Stomach (tissue), 9 donors: ENCODE measurements around the gene TRMT2A. TPM values are rescaled to one million over a fixed set of nuclear protein-coding genes. Genes with fewer than 3 reads are reported as not detected.

Source experiments
- DNase-seq, 2 donors: peaks; one replicate each; pipeline versions ENCODE4 v3.0.0 to v3.0.0-alpha.2; 2013 to 2019
- H3K27ac ChIP-seq, 5 donors: fragments of 200-600 bp in 4 of 5; sonication (generic) in 4 of 5; one replicate each; pipeline ENCODE4 v1.5.1; 2013 to 2019; ENCODE audit warnings: mild to moderate bottlenecking in 1 of 5, moderate library complexity in 1 of 5
- H3K27me3 ChIP-seq, 3 donors: fragments of 200-600 bp; sonication (generic); one replicate each; pipeline ENCODE4 v1.5.1; 2017 to 2019; ENCODE audit warnings: mixed run types in 1 of 3
- H3K36me3 ChIP-seq, 4 donors: fragments of 200-600 bp; sonication (generic); 1 replicate in 3 of 4; 2 replicates in 1 of 4; pipeline ENCODE4 v1.5.1; 2016 to 2019
- H3K4me1 ChIP-seq, 4 donors: fragments of 200-600 bp; sonication (generic); one replicate each; pipeline ENCODE4 v1.5.1; 2016 to 2019
- H3K4me3 ChIP-seq, 4 donors: fragments of 200-600 bp; sonication (generic) in 3 of 4; one replicate each; pipeline ENCODE4 v1.5.1; 2016 to 2019; ENCODE audit warnings: mild to moderate bottlenecking in 1 of 4
- H3K9me3 ChIP-seq, 4 donors: fragments of 200-600 bp; sonication (generic); one replicate each; pipeline ENCODE4 v1.5.1; 2016 to 2019
- EP300 ChIP-seq: sonication (generic); formaldehyde crosslinking; IDR thresholded peaks from one replicate; pipeline ENCODE4 v1.6.1; 2017; ENCODE audit warnings: antibody characterized with exemption
- POLR2A ChIP-seq, 4 donors: fragments of 450-650 bp; IDR thresholded peaks; one replicate each; pipeline ENCODE4 v1.6.1; 2016; ENCODE audit warnings: antibody characterized with exemption in 4 of 4, control low read depth in 2 of 4, mild to moderate bottlenecking in 1 of 4, moderate library complexity in 1 of 4
- POLR2AphosphoS5 ChIP-seq, 3 donors: sonication (generic); formaldehyde crosslinking; IDR thresholded peaks; one replicate each; pipeline ENCODE4 v1.6.1; 2016; ENCODE audit warnings: antibody characterized with exemption in 3 of 3
- WGBS, 5 donors: extraction: QIAGEN DNeasy Blood & Tissue Kit in 3 of 5; methylation state at CpG; one replicate each; pipeline versions ENCODE4 v1.1.5 to v1.1.7; 2013 to 2018; 5-methylcytosine and 5-hydroxymethylcytosine counted together
- intact Hi-C: fragments of 100-400 bp; cut with DNase I; formaldehyde crosslinking; loops from one replicate; pipeline ENCODE4 v1.15.1; 2023; ENCODE audit warnings: low total_unique reads
- polyA plus RNA-seq, 3 donors: library from polyadenylated mRNA; stranded (reverse); fragments of 200-250 nt; gene quantifications; one replicate each; pipeline ENCODE4 v1.2.3, GENCODE V29; 2013
- total RNA-seq, 5 donors: library from RNA; depleted of rRNA; stranded (reverse); fragments of >200 nt; gene quantifications; one replicate each; pipeline versions ENCODE4 v1.1.0 to v1.2.3, GENCODE V29; 2014 to 2016
- TF ChIP-seq, protein P1 (sequence below), 7 experiments: fragments of 450-650 bp in 4 of 7; fragments of 200-600 bp in 3 of 7; sonication (generic) in 3 of 7; IDR thresholded peaks; one replicate each; pipeline ENCODE4 v1.5.1; 2016 to 2019; ENCODE audit warnings: antibody characterized with exemption in 7 of 7, control low read depth in 2 of 7, mild to moderate bottlenecking in 1 of 7
- donor health status: healthy with polysubstance abuse.
- donor health status: Bipolar disorder and iron deficiency.
- donor health status: healthy.

TRMT2A gene
- total and polyA plus RNA-seq, 8 donors = 17.9 to 143 (median 62.6) TPM

DNA sequence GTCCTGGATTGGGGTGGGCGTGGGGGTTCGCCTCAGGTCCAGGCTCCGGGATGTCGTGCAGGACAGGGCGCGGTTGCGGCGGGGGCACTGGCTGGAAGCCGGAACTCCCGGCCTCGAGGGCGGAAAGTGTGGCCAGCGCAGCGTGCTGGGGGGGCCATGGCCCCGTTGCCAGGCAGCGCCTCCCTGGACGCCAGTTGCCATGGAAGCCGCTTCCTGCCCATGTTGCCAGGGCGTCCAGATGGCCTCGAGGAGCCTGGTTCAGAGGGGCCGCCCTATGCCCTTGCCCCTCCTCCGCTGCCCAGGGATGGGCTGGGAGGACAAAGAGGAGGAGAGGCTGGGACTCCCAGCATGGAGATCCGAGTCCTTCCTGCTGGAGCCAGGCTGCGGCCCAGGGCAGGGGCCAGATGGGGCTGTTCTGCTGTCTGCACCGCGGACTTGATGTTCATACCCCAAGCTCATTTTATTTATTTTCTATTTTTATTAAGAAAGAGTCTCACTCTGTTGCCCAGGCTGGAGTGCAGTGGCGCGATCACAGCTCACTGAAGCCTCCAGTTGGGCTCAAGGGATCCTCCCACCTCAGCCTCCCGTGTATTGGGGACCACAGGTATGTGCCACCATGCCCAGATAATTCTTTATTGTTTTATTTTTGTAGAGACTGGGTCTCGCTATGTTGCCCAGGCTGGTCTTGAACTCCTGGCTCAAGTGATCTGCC is 38.5 kb upstream of the TRMT2A start:
- H3K36me3 ChIP-seq = no peaks in the 10 kb centered on the region
- H3K9me3 ChIP-seq = no peaks in the 10 kb centered on the region
- intact Hi-C loops = loop anchor here (5.0 kb wide), 1 partner anchor 132 kb away; no protein-coding TSS in a partner anchor
- TF ChIP-seq EP300 = no peak
- TF ChIP-seq, protein P1, sequence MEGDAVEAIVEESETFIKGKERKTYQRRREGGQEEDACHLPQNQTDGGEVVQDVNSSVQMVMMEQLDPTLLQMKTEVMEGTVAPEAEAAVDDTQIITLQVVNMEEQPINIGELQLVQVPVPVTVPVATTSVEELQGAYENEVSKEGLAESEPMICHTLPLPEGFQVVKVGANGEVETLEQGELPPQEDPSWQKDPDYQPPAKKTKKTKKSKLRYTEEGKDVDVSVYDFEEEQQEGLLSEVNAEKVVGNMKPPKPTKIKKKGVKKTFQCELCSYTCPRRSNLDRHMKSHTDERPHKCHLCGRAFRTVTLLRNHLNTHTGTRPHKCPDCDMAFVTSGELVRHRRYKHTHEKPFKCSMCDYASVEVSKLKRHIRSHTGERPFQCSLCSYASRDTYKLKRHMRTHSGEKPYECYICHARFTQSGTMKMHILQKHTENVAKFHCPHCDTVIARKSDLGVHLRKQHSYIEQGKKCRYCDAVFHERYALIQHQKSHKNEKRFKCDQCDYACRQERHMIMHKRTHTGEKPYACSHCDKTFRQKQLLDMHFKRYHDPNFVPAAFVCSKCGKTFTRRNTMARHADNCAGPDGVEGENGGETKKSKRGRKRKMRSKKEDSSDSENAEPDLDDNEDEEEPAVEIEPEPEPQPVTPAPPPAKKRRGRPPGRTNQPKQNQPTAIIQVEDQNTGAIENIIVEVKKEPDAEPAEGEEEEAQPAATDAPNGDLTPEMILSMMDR (IDR thresholded peaks at IDR 0.05) = no peak
- no peak for TF ChIP-seq POLR2A (IDR thresholded peaks at IDR 0.05)
- no peak for TF ChIP-seq POLR2AphosphoS5 (IDR thresholded peaks at IDR 0.05)
- 33 to 57% (median 47%) methylated on average over 11 to 30 of the region's 30 CpGs for WGBS, 5 donors
- H3K27ac ChIP-seq = no peak overlapping the region
- H3K27me3 ChIP-seq = peaks cover 0 to 59% (median 8%) of the 10 kb centered on the region in 3 donors
- peaks cover 0 to 5% (median 2%) of the 10 kb centered on the region in 4 donors for H3K4me1 ChIP-seq
- DNase-seq = peak; percentile 38 to 83
- H3K4me3 ChIP-seq = peak overlapping the region in 2 of 4 donors; percentile 3 to 24

DNA sequence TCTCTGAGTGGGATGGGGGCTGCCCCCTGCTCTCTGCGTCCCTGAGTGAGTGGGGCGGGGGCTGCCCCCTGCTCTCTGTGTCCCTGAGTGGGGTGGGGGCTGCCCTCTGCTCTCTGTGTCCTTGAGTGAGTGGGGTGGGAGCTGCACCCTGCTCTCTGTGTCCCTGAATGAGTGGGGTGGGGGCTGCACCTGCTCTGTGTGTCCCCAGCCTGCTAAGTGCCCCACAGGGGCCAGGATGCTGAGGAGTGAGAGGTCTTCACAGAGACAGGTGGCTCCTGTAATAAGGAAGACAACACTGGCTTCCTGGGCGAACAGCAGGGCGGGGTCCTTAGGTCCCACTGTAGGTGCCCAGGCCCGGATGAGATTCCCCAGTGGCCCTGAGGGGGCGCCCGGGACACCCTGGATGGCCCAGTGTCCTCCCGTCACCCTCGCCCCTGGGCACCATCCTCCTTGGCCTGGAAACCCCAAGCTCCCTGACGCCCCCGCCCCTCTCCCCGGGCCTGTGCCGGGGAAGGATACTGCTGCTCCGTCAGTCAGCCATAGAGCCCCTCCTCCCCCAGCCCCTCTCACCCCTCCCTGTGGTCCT is 37.7 kb upstream of the TRMT2A start:
- H3K9me3 ChIP-seq = no peaks in the 10 kb centered on the region
- peak overlapping the region in 2 of 4 donors; percentile 3 to 24 for H3K4me3 ChIP-seq
- peaks cover 0 to 54% (median 8%) of the 10 kb centered on the region in 3 donors for H3K27me3 ChIP-seq
- no peak for TF ChIP-seq POLR2A (IDR thresholded peaks at IDR 0.05)
- no peak for TF ChIP-seq EP300
- TF ChIP-seq, protein P1 (IDR thresholded peaks at IDR 0.05) = no peak
- TF ChIP-seq POLR2AphosphoS5 (IDR thresholded peaks at IDR 0.05) = no peak
- 44 to 62% (median 54%) methylated on average over 9 to 14 of the region's 14 CpGs for WGBS, 5 donors
- intact Hi-C loops = loop anchor here (5.0 kb wide), 1 partner anchor 133 kb away; no protein-coding TSS in a partner anchor
- H3K4me1 ChIP-seq = peaks cover 0 to 5% (median 2%) of the 10 kb centered on the region in 4 donors
- DNase-seq = no peak
- no peak overlapping the region for H3K27ac ChIP-seq
- H3K36me3 ChIP-seq = no peaks in the 10 kb centered on the region

DNA sequence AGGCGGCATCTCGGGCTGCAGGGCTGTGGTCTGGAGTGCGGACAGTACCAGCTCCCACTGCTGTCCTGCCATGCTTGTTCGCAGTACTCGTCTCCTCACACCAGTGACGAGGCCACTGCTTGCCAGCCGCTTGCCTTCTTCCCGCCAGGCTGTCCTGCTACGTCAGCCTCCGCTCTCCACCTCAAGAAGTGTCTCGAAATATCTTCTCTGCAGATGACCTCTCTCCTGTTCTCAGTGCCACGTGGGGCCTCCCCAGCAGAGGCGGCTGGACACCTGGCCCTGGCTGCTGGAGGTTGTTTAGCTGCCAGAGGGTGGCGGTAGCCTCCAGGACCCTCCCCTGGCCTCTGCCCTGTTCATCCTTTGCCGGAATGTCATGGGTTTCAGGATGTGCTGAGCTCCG is 36.9 kb upstream of the TRMT2A start:
- Histone ChIP-seq H3K4me1 (peaks cover 0 to 5% (median 2%) of the 10 kb centered on the region in 4 donors), H3K36me3 (no peaks in the 10 kb centered on the region), H3K27ac (no peak overlapping the region), H3K4me3 (no peak overlapping the region), H3K27me3 (peaks cover 0 to 51% (median 8%) of the 10 kb centered on the region in 3 donors), H3K9me3 (no peaks in the 10 kb centered on the region)
- WGBS, 5 donors = 51 to 66% (median 60%) methylated on average over 10 to 16 of the region's 16 CpGs
- intact Hi-C loops = no loop called here
- no peak for DNase-seq
- TF ChIP-seq, protein P1 (IDR thresholded peaks at IDR 0.05) = no peak
- TF ChIP-seq EP300 = no peak
- no peak for TF ChIP-seq POLR2A (IDR thresholded peaks at IDR 0.05)
- TF ChIP-seq POLR2AphosphoS5 (IDR thresholded peaks at IDR 0.05) = no peak

DNA sequence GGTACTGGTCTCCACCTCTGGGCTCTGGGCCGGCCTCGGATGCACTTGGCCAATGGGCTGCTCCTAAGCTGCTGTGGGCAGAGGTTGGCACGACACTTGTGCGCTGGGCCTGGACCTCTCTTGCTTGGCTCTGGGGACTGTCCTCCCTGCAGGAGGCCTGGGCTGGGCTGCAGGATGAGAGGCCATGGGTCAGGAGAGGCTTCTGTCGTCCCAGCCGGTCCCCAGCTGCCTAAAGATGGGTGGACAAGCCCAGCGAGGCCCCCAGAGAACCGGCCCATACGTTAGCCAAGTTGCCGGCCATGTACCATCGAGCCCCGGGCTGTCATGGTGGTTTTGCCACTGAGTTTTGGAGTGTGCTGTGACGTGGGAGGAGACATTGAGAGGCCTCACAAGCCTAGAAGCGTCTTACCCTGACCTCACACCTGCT is 35.5 kb upstream of the TRMT2A start:
- intact Hi-C loops = no loop called here
- TF ChIP-seq POLR2AphosphoS5 (IDR thresholded peaks at IDR 0.05) (no peak), POLR2A (IDR thresholded peaks at IDR 0.05) (no peak), EP300 (no peak)
- TF ChIP-seq, protein P1 (IDR thresholded peaks at IDR 0.05) = no peak
- 81 to 91% (median 84%) methylated on average over 13 to 14 of the region's 14 CpGs for WGBS, 5 donors
- H3K9me3 ChIP-seq = no peaks in the 10 kb centered on the region
- H3K4me1 ChIP-seq = peaks cover 0 to 5% (median 2%) of the 10 kb centered on the region in 4 donors
- no peaks in the 10 kb centered on the region for H3K36me3 ChIP-seq
- DNase-seq = no peak
- H3K27ac ChIP-seq = no peak overlapping the region
- no peak overlapping the region for H3K4me3 ChIP-seq
- peaks cover 0 to 38% (median 8%) of the 10 kb centered on the region in 3 donors for H3K27me3 ChIP-seq
